RWPE2 (cell line): ENCODE measurements around the gene TUBB3.
A peak's percentile ranks its signal among the peaks of the same experiment; 100 is the strongest.

Experiments
- ATAC-seq: fragments of 200-7000 bp; cut with Tn5 transposase; 3 replicates; pipeline ENCODE4 v1.9.1; 2021; ENCODE audit warnings: low read depth
- DNase-seq: peaks from one replicate; pipeline ENCODE4 v3.0.0-alpha.2; 2020; ENCODE audit warnings: low spot score
- H3K27ac ChIP-seq: fragments of 450-650 bp; 2 replicates; pipeline ENCODE4 v1.5.1; 2017; ENCODE audit warnings: mild to moderate bottlenecking; ENCODE audit not compliant: poor library complexity, severe bottlenecking
- H3K27me3 ChIP-seq: fragments of 250-450 bp; sonication (Bioruptor Pico); 2 replicates; pipeline ENCODE4 v1.5.1; 2021; ENCODE audit warnings: mild to moderate bottlenecking, moderate library complexity; ENCODE audit not compliant: insufficient read depth, poor library complexity, severe bottlenecking
- H3K36me3 ChIP-seq: fragments of 250-450 bp; sonication (Bioruptor Pico); 2 replicates; pipeline ENCODE4 v1.5.1; 2020; ENCODE audit warnings: low read depth, mild to moderate bottlenecking, moderate library complexity
- H3K4me1 ChIP-seq: fragments of 250-450 bp; sonication (Bioruptor Pico); 2 replicates; pipeline ENCODE4 v1.5.1; 2021; ENCODE audit warnings: mild to moderate bottlenecking, moderate library complexity; ENCODE audit not compliant: insufficient read depth, poor library complexity, severe bottlenecking
- H3K4me3 ChIP-seq: fragments of 250-450 bp; sonication (Bioruptor Pico); 2 replicates; pipeline ENCODE4 v1.5.1; 2021; ENCODE audit warnings: mild to moderate bottlenecking, moderate library complexity; ENCODE audit not compliant: severe bottlenecking
- H3K9me3 ChIP-seq: fragments of 250-450 bp; sonication (Bioruptor Pico); 2 replicates; pipeline ENCODE4 v1.5.1; 2021; ENCODE audit warnings: mild to moderate bottlenecking, moderate library complexity; ENCODE audit not compliant: severe bottlenecking
- TF ChIP-seq, protein P1 (sequence below): fragments of 450-650 bp; IDR thresholded peaks from one replicate; pipeline ENCODE4 v1.5.1; 2017; ENCODE audit warnings: mild to moderate bottlenecking, moderate library complexity; ENCODE audit not compliant: poor library complexity, severe bottlenecking

The TUBB3 gene

DNA sequence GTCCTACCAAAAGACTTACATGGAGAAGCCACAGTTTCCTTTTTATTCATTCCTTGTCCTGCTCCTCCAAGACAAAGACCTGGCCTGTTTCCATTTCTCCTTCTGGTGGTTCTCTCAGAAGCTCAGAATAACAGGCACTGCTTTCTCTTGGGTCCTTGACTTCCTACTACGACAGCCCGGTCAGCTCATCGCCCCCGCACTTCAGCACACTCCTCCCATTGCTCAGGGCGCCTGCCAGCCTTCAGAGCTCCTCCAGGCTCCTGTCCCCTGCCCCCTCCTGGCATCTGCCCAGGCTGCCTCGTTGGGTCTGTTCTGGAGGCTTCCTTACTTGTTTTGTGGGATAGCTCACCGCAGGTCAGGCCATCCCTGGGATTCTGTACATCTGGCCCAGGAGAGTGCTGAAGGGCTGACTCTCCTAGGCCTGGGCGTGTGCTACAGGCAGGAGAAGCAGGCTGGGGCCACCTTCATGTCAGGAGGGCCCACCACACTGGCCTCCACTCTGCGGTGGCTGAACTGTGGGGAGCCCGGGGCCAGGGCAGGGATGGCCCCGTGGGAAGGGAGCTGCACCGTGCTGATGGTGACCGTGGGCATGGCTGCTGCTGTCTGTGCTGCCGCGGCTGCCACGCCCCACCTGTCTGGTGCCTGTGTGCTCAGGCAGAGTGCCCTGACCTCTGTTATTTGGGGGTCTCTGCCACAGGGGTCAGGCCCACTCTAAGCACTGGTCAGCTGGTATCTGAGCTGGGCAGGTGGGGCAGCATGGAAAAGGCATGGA is 32.1 kb upstream of the TUBB3 start:
- Histone ChIP-seq H3K27me3 (no peaks in the 10 kb centered on the region), H3K4me1 (no peaks in the 10 kb centered on the region), H3K36me3 (peaks cover 92% of the 10 kb centered on the region), H3K27ac (no peak overlapping the region), H3K9me3 (no peaks in the 10 kb centered on the region), H3K4me3 (no peak overlapping the region)
- ATAC-seq (no peak), DNase-seq (no peak)
- TF ChIP-seq, protein P1, sequence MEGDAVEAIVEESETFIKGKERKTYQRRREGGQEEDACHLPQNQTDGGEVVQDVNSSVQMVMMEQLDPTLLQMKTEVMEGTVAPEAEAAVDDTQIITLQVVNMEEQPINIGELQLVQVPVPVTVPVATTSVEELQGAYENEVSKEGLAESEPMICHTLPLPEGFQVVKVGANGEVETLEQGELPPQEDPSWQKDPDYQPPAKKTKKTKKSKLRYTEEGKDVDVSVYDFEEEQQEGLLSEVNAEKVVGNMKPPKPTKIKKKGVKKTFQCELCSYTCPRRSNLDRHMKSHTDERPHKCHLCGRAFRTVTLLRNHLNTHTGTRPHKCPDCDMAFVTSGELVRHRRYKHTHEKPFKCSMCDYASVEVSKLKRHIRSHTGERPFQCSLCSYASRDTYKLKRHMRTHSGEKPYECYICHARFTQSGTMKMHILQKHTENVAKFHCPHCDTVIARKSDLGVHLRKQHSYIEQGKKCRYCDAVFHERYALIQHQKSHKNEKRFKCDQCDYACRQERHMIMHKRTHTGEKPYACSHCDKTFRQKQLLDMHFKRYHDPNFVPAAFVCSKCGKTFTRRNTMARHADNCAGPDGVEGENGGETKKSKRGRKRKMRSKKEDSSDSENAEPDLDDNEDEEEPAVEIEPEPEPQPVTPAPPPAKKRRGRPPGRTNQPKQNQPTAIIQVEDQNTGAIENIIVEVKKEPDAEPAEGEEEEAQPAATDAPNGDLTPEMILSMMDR: no peak

DNA sequence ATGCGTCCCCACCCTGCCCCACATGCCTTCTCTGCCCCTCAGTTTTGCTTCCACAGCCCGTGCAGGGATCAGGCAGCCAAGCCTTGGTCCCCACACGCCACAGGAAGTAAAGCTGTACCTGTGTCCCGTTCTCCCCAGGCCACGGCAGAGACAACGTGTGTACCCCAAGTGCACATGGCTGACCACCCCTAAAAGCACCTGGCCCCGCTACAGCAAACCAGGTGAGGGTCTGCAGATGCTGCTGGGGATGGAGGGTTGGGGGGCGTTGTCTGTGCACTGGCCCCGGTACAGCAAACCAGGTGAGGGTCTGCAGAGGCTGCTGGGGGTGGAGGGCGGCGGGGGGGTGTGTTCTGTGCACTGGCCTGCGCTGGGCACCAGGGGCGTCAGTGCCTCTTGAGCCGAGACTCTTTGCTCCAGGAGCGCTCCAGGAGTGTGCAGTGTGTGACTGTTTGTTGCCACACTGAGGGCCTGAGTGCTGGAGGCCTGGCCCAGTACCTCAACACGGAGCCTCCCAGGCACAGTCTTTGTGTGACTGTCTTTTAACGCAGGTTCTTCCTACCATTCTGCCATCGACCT is 31.0 kb upstream of the TUBB3 start:
- DNase-seq (no peak), ATAC-seq (peak; percentile 42; the same call in 2 of the 3 replicates)
- H3K36me3 ChIP-seq: peaks cover 88% of the 10 kb centered on the region
- TF ChIP-seq, protein P1: no peak
- no peaks in the 10 kb centered on the region for H3K9me3 ChIP-seq
- no peaks in the 10 kb centered on the region for H3K4me1 ChIP-seq
- H3K4me3 ChIP-seq: no peak overlapping the region
- H3K27me3 ChIP-seq: no peaks in the 10 kb centered on the region
- H3K27ac ChIP-seq: no peak overlapping the region

DNA sequence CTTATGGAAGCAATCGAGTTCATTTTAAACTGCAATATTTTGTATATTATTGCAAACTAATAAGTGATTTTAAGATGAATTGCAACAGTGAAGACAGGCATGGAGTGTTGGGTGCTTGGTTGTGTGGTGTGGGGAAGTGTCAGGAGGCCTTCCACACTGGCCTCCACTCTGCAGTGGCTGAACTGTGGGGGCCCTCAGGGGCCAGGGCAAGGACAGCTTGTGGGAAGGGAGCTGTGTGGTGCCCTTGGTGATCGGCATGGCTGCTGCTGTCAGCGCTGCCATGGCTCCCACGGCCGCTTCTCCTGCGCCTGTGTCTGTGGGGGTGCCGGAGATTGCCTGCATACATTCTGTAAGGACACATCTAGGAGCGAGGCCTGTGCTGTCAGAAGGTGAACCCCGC is 30.5 kb upstream of the TUBB3 start:
- H3K36me3 ChIP-seq: peaks cover 88% of the 10 kb centered on the region
- TF ChIP-seq, protein P1: no peak
- no peaks in the 10 kb centered on the region for H3K4me1 ChIP-seq
- H3K27ac ChIP-seq: no peak overlapping the region
- H3K4me3 ChIP-seq: no peak overlapping the region
- no peaks in the 10 kb centered on the region for H3K9me3 ChIP-seq
- DNase-seq: no peak
- ATAC-seq: no peak
- no peaks in the 10 kb centered on the region for H3K27me3 ChIP-seq

DNA sequence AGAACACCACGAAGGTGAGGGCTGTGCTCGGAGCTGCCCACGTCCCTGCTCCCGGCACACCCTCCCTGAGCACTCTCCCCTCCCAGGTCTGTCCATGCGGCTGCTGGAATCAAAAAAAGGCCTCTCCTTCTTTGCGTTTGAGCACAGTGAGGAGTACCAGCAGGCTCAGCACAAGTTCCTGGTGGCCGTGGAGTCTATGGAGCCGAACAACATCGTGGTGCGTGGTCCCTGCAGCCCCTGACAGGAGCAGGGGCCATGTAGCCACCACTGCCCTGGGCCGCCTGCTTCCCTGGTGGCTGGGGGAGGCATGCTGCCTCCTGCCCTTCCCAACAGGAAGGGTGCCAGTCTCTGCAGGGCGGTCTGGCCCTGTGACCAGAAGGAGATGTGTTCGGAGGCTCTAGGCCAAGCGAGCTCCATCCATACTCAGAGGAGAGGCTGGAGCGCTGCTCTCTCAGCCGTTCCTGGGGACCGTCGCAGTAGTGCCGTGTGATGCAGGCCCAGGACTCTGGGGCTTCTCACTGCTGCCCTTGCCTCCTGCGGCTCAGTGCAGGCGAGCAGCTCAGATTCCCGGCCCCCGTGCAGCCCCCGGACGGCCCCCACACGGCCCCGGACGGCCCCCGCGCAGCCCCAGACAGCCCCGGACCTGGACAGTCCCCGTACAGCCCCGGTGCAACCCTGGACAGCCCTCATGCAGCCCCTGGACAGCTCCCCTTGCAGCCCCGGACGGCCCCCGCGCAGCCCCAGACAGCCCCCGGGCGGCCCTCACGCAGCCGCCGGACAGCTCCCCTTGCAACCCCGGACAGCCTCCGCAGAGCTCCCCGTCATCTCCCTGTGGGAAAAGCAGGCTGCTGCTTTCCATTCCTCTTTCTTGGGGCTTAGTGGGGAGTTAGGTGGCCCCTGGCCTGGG is 29.2 kb upstream of the TUBB3 start:
- no peak overlapping the region for H3K4me3 ChIP-seq
- no peaks in the 10 kb centered on the region for H3K27me3 ChIP-seq
- TF ChIP-seq, protein P1: no peak
- ATAC-seq (no peak; the same call in 2 of the 3 replicates), DNase-seq (no peak)
- no peak overlapping the region for H3K27ac ChIP-seq
- H3K36me3 ChIP-seq: peaks cover 89% of the 10 kb centered on the region
- no peaks in the 10 kb centered on the region for H3K9me3 ChIP-seq
- H3K4me1 ChIP-seq: no peaks in the 10 kb centered on the region
